Progenitor cell of endocrine pancreas (in vitro differentiated cells): ENCODE measurements around the gene FAM83B. TPM values are rescaled to one million over a fixed set of nuclear protein-coding genes. Genes with fewer than 3 reads are reported as not detected.

Source experiments
- DNase-seq: peaks from one replicate; pipeline ENCODE4 v3.0.0; 2021; ENCODE audit warnings: low spot score; ENCODE audit not compliant: unreplicated experiment
- H3K27ac Mint-ChIP-seq: 2 replicates; pipeline ENCODE4 v1.8.0; 2021; ENCODE audit warnings: mild to moderate bottlenecking, moderate library complexity, mixed read lengths
- H3K27me3 Mint-ChIP-seq: 2 replicates; pipeline ENCODE4 v1.8.0; 2021; ENCODE audit warnings: mixed read lengths
- H3K36me3 Mint-ChIP-seq: 2 replicates; pipeline ENCODE4 v1.8.0; 2022; ENCODE audit warnings: mixed read lengths; ENCODE audit not compliant: insufficient read depth
- H3K4me1 Mint-ChIP-seq: 2 replicates; pipeline ENCODE4 v1.8.0; 2021; ENCODE audit warnings: low read depth, mixed read lengths
- H3K4me3 Mint-ChIP-seq: 2 replicates; pipeline ENCODE4 v1.8.0; 2021; ENCODE audit warnings: low read depth, mild to moderate bottlenecking, moderate library complexity, mixed read lengths
- H3K9me3 Mint-ChIP-seq: 2 replicates; pipeline ENCODE4 v1.8.0; 2021; ENCODE audit warnings: low read depth, mixed read lengths
- CTCF ChIP-seq: fragments of 200-600 bp; sonication (generic); IDR thresholded peaks from one replicate; pipeline ENCODE4 v1.5.0; 2021; ENCODE audit warnings: antibody characterized with exemption, mild to moderate bottlenecking; ENCODE audit not compliant: unreplicated experiment
- total RNA-seq: library from RNA; stranded (reverse); gene quantifications from 2 replicates; pipeline ENCODE4 v1.2.1, GENCODE V29; 2021

Gene FAM83B
- total RNA-seq, 1 donor from 2014 or later, result 17.4 TPM

GRCh38 chr6:54916858-54917257 lies 70.3 kb downstream of the FAM83B start:
- H3K27ac Mint-ChIP-seq, result no peak overlapping the region
- H3K9me3 Mint-ChIP-seq, result no peaks in the 10 kb centered on the region
- H3K27me3 Mint-ChIP-seq, result no peaks in the 10 kb centered on the region
- H3K4me3 Mint-ChIP-seq, result no peak overlapping the region
- H3K4me1 Mint-ChIP-seq, result no peaks in the 10 kb centered on the region
- no peak for DNase-seq
- no peak for TF ChIP-seq CTCF
- no peaks in the 10 kb centered on the region for H3K36me3 Mint-ChIP-seq

DNA sequence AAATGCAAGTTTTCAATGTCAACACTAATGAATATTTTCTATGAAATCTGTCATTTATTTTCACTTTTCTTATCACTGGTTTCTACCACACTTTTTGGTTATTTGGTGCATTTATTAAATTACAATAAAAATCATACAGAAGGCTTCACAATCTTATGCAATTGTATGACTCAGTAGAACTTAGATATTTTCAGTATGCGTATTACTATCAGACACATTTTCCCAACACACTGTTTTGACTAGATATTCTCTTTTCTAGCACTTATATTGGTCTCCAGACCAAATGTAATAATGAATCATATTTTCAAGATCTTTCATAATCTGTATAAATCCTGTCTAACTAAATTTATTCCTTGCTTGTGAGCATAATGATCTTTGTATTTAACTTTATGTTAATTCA lies 74.1 kb downstream of the FAM83B start:
- Mint-ChIP-seq H3K4me3 (no peak overlapping the region), H3K27ac (no peak overlapping the region), H3K9me3 (no peaks in the 10 kb centered on the region), H3K27me3 (no peaks in the 10 kb centered on the region), H3K36me3 (no peaks in the 10 kb centered on the region), H3K4me1 (no peaks in the 10 kb centered on the region)
- TF ChIP-seq CTCF, result no peak
- no peak for DNase-seq

- H3K4me1 Mint-ChIP-seq, result no peaks in the 10 kb centered on the region
- DNase-seq, result no peak
- H3K27me3 Mint-ChIP-seq, result no peaks in the 10 kb centered on the region
- no peak for TF ChIP-seq CTCF
- no peak overlapping the region for H3K27ac Mint-ChIP-seq
- no peak overlapping the region for H3K4me3 Mint-ChIP-seq
- H3K9me3 Mint-ChIP-seq, result no peaks in the 10 kb centered on the region
- no peaks in the 10 kb centered on the region for H3K36me3 Mint-ChIP-seq
Observed at GRCh38 chr6:54921891-54922290, 75.3 kb downstream of the FAM83B start.

GRCh38 chr6:54929245-54929909 lies 82.8 kb downstream of the FAM83B start:
- Mint-ChIP-seq H3K27me3 (no peaks in the 10 kb centered on the region), H3K4me3 (no peak overlapping the region), H3K4me1 (peaks cover 13% of the 10 kb centered on the region), H3K9me3 (peaks cover 14% of the 10 kb centered on the region), H3K36me3 (peaks cover 23% of the 10 kb centered on the region), H3K27ac (no peak overlapping the region)
- TF ChIP-seq CTCF, result no peak
- no peak for DNase-seq

DNA sequence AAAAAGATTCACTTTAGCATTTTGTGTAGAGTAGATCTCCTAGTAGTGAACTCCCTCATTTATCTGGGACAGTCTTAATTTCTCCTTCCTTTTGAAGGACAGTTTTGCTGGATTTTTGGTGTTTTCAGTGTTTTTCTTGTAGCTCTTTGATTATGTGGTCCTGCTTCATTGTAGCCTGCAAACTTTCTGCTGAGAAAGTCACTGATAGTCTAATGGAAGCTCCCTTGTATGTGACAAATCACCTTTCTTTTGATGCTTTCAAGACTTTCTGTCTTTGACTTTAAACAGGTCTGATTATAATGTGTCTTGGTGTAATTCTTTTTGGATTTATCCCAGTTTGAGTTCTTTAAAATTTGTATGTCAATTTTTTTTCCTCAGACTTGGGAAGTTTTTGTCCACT lies 86.1 kb downstream of the FAM83B start:
- TF ChIP-seq CTCF, result no peak
- Mint-ChIP-seq H3K27ac (no peak overlapping the region), H3K4me1 (peaks cover 13% of the 10 kb centered on the region), H3K9me3 (peaks cover 14% of the 10 kb centered on the region), H3K27me3 (no peaks in the 10 kb centered on the region), H3K36me3 (peaks cover 23% of the 10 kb centered on the region), H3K4me3 (no peak overlapping the region)
- no peak for DNase-seq
